Activated T-helper 1 cell treated with anti-CD3 and anti-CD28 coated beads, Interleukin-12 subunit alpha, Interleukin-12 subunit beta, Interleukin-2, Interleukin-4 antibody, amounts not matched to agents 30 ng/mL and 10 ng/mL and 1 ng/mL, durations not matched to agents 14 hours and 24 hours and 36 hours (primary cell): ENCODE results near the gene CCDC181. TPM values are rescaled to one million over a fixed set of nuclear protein-coding genes. Genes with fewer than 3 reads are reported as not detected.

Experiments used
- DNase-seq: peaks from one replicate; pipeline ENCODE4 v3.0.0; 2021; ENCODE audit warnings: low spot score
- H3K27ac Mint-ChIP-seq: one replicate; pipeline ENCODE4 v1.8.0; 2021; ENCODE audit warnings: mild to moderate bottlenecking, mixed read lengths
- H3K27me3 Mint-ChIP-seq: one replicate; pipeline ENCODE4 v1.8.0; 2022; ENCODE audit warnings: mild to moderate bottlenecking, moderate library complexity, mixed read lengths; ENCODE audit not compliant: insufficient read depth
- H3K36me3 Mint-ChIP-seq: one replicate; pipeline ENCODE4 v1.8.0; 2021; ENCODE audit warnings: low read depth, mixed read lengths
- H3K4me1 Mint-ChIP-seq: one replicate; pipeline ENCODE4 v1.8.0; 2021; ENCODE audit warnings: low read depth, mixed read lengths
- H3K4me3 Mint-ChIP-seq: one replicate; pipeline ENCODE4 v1.8.0; 2021; ENCODE audit warnings: mild to moderate bottlenecking, moderate library complexity, mixed read lengths
- H3K9me3 Mint-ChIP-seq: one replicate; pipeline ENCODE4 v1.8.0; 2021; ENCODE audit warnings: mixed read lengths
- intact Hi-C: fragments of 100-400 bp; cut with micrococcal nuclease; formaldehyde crosslinking; loops from one replicate; pipeline ENCODE4 v1.15.1; 2024
- total RNA-seq: library from RNA; stranded (reverse); gene quantifications from 2 replicates; pipeline ENCODE4 v1.2.3, GENCODE V29; 2022

CCDC181 gene
- total RNA-seq = not detected in 2 replicates

- peak within 1 kb of the TSS; percentile 92 for H3K4me3 Mint-ChIP-seq
- peaks cover 68% of the 10 kb centered on the region for H3K27me3 Mint-ChIP-seq
- H3K9me3 Mint-ChIP-seq = peaks cover 8% of the 10 kb centered on the region
- intact Hi-C loops = loop anchor here (2.0 kb wide), 2 partner anchors 58 kb away; partner anchors contain the start of genes BLZF1 and SLC19A2
- no peaks in the 10 kb centered on the region for H3K36me3 Mint-ChIP-seq
- DNase-seq = peak; percentile 65
- H3K4me1 Mint-ChIP-seq = peaks cover 7% of the 10 kb centered on the region
- no peak within 1 kb of the TSS for H3K27ac Mint-ChIP-seq
Observed at GRCh38 chr1:169427081-169427641, at the start of gene CCDC181. Gene CCDC181 (minus strand): TSS chr1:169427474. CDS start chr1:169424927, 2,547 bp downstream.

GRCh38 chr1:169475806-169476387, 48.6 kb upstream of the CCDC181 start:
- Mint-ChIP-seq H3K9me3 (no peaks in the 10 kb centered on the region), H3K4me1 (peaks cover 17% of the 10 kb centered on the region), H3K27me3 (no peaks in the 10 kb centered on the region), H3K27ac (no peak overlapping the region), H3K36me3 (peaks cover 11% of the 10 kb centered on the region), H3K4me3 (no peak overlapping the region)
- DNase-seq = no peak
- intact Hi-C loops = no loop called here

- H3K4me1 Mint-ChIP-seq = peaks cover 12% of the 10 kb centered on the region
- no peak overlapping the region for H3K27ac Mint-ChIP-seq
- no peak overlapping the region for H3K4me3 Mint-ChIP-seq
- intact Hi-C loops = no loop called here
- DNase-seq = no peak
- H3K9me3 Mint-ChIP-seq = no peaks in the 10 kb centered on the region
- peaks cover 7% of the 10 kb centered on the region for H3K36me3 Mint-ChIP-seq
- no peaks in the 10 kb centered on the region for H3K27me3 Mint-ChIP-seq
Observed at GRCh38 chr1:169474302-169474995, 47.2 kb upstream of the CCDC181 start.

- DNase-seq = no peak
- Mint-ChIP-seq H3K27ac (no peak overlapping the region), H3K4me3 (no peak overlapping the region), H3K4me1 (peaks cover 8% of the 10 kb centered on the region), H3K9me3 (no peaks in the 10 kb centered on the region), H3K36me3 (peaks cover 9% of the 10 kb centered on the region), H3K27me3 (no peaks in the 10 kb centered on the region)
- intact Hi-C loops = no loop called here
Observed at GRCh38 chr1:169473347-169473746, 46.1 kb upstream of the CCDC181 start.

GRCh38 chr1:169472738-169473137, 45.5 kb upstream of the CCDC181 start:
- no peak overlapping the region for H3K27ac Mint-ChIP-seq
- intact Hi-C loops = no loop called here
- no peaks in the 10 kb centered on the region for H3K9me3 Mint-ChIP-seq
- H3K4me1 Mint-ChIP-seq = peaks cover 8% of the 10 kb centered on the region
- H3K27me3 Mint-ChIP-seq = no peaks in the 10 kb centered on the region
- H3K4me3 Mint-ChIP-seq = no peak overlapping the region
- DNase-seq = no peak
- H3K36me3 Mint-ChIP-seq = peaks cover 12% of the 10 kb centered on the region

GRCh38 chr1:169468982-169469381, 41.7 kb upstream of the CCDC181 start:
- intact Hi-C loops = no loop called here
- H3K9me3 Mint-ChIP-seq = no peaks in the 10 kb centered on the region
- H3K27me3 Mint-ChIP-seq = no peaks in the 10 kb centered on the region
- no peak for DNase-seq
- H3K4me1 Mint-ChIP-seq = no peaks in the 10 kb centered on the region
- H3K4me3 Mint-ChIP-seq = no peak overlapping the region
- H3K27ac Mint-ChIP-seq = no peak overlapping the region
- H3K36me3 Mint-ChIP-seq = peaks cover 17% of the 10 kb centered on the region

- intact Hi-C loops = loop anchor here (1.0 kb wide), 1 partner anchor 80 kb away; no protein-coding TSS in a partner anchor
Observed at GRCh38 chr1:169466259-169467230, 39.3 kb upstream of the CCDC181 start.

GRCh38 chr1:169465281-169465680, 38.0 kb upstream of the CCDC181 start:
- intact Hi-C loops = loop anchor here (2.0 kb wide), 1 partner anchor 20 kb away; the partner anchor contains the start of gene SLC19A2
- Mint-ChIP-seq H3K4me1 (peaks cover 13% of the 10 kb centered on the region), H3K27ac (no peak overlapping the region), H3K9me3 (no peaks in the 10 kb centered on the region), H3K36me3 (peaks cover 25% of the 10 kb centered on the region), H3K4me3 (no peak overlapping the region), H3K27me3 (no peaks in the 10 kb centered on the region)
- no peak for DNase-seq

More at GRCh38 chr1:169466259-169467230, 39.3 kb upstream of the CCDC181 start:
- Mint-ChIP-seq H3K4me3 (no peak overlapping the region), H3K27me3 (no peaks in the 10 kb centered on the region), H3K9me3 (no peaks in the 10 kb centered on the region), H3K4me1 (peaks cover 1% of the 10 kb centered on the region), H3K27ac (no peak overlapping the region), H3K36me3 (peaks cover 20% of the 10 kb centered on the region)
- no peak for DNase-seq

- Mint-ChIP-seq H3K9me3 (peaks cover 4% of the 10 kb centered on the region), H3K27me3 (no peaks in the 10 kb centered on the region), H3K27ac (no peak overlapping the region), H3K36me3 (peaks cover 19% of the 10 kb centered on the region), H3K4me1 (peaks cover 21% of the 10 kb centered on the region), H3K4me3 (no peak overlapping the region)
- no peak for DNase-seq
- intact Hi-C loops = no loop called here
Observed at GRCh38 chr1:169462385-169462784, 35.1 kb upstream of the CCDC181 start.

GRCh38 chr1:169461390-169462000, 34.2 kb upstream of the CCDC181 start:
- Mint-ChIP-seq H3K36me3 (peaks cover 21% of the 10 kb centered on the region), H3K27ac (peak overlapping the region; percentile 51), H3K4me1 (peaks cover 21% of the 10 kb centered on the region), H3K27me3 (peaks cover 3% of the 10 kb centered on the region), H3K4me3 (peak overlapping the region; percentile 37), H3K9me3 (peaks cover 11% of the 10 kb centered on the region)
- intact Hi-C loops = loop anchor here (1.0 kb wide), 1 partner anchor 71 kb away; no protein-coding TSS in a partner anchor
- no peak for DNase-seq

- intact Hi-C loops = no loop called here
- Mint-ChIP-seq H3K36me3 (peaks cover 14% of the 10 kb centered on the region), H3K27ac (peak overlapping the region; percentile 56), H3K27me3 (peaks cover 3% of the 10 kb centered on the region), H3K9me3 (peaks cover 11% of the 10 kb centered on the region), H3K4me3 (peak overlapping the region; percentile 64), H3K4me1 (peaks cover 21% of the 10 kb centered on the region)
- peak; percentile 29 for DNase-seq
Observed at GRCh38 chr1:169460191-169460833, 33.0 kb upstream of the CCDC181 start.

GRCh38 chr1:169457443-169457842, 30.2 kb upstream of the CCDC181 start:
- Mint-ChIP-seq H3K27me3 (peaks cover 5% of the 10 kb centered on the region), H3K4me3 (no peak overlapping the region), H3K9me3 (peaks cover 11% of the 10 kb centered on the region), H3K4me1 (peaks cover 21% of the 10 kb centered on the region), H3K36me3 (peaks cover 13% of the 10 kb centered on the region), H3K27ac (no peak overlapping the region)
- intact Hi-C loops = no loop called here
- DNase-seq = no peak
